Activated naive CD4-positive, alpha-beta T cell treated with anti-CD3 and anti-CD28 coated beads, Interleukin-2, amount 50 U/mL, for 24 hours (primary cell): ENCODE results near the gene SAMD1.
"Not testable (repeated sequence)": the region's sequence is repeated elsewhere in the genome, so short reads cannot be mapped to it uniquely, and the experiment has no call there.

Experiments
- H3K27ac Mint-ChIP-seq: one replicate; pipeline ENCODE4 v1.8.0; 2021; ENCODE audit warnings: mild to moderate bottlenecking, mixed read lengths
- H3K27me3 Mint-ChIP-seq: one replicate; pipeline ENCODE4 v1.8.0; 2021; ENCODE audit warnings: mixed read lengths
- H3K36me3 Mint-ChIP-seq: one replicate; pipeline ENCODE4 v1.8.0; 2021; ENCODE audit warnings: mixed read lengths
- H3K4me1 Mint-ChIP-seq: one replicate; pipeline ENCODE4 v1.8.0; 2021; ENCODE audit warnings: mixed read lengths
- H3K4me3 Mint-ChIP-seq: one replicate; pipeline ENCODE4 v1.8.0; 2021; ENCODE audit warnings: mild to moderate bottlenecking, mixed read lengths
- H3K9me3 Mint-ChIP-seq: one replicate; pipeline ENCODE4 v1.8.0; 2021; ENCODE audit warnings: mixed read lengths

The SAMD1 gene

GRCh38 chr19:14047866-14048265, 42.7 kb downstream of the SAMD1 start:
- not testable (repeated sequence) for H3K4me3 Mint-ChIP-seq, H3K4me1 Mint-ChIP-seq, H3K27ac Mint-ChIP-seq, H3K27me3 Mint-ChIP-seq, H3K9me3 Mint-ChIP-seq
- H3K36me3 Mint-ChIP-seq, result peaks cover 17% of the 10 kb centered on the region

- peak overlapping the region; percentile 51 for H3K27ac Mint-ChIP-seq
- not testable (repeated sequence) for H3K36me3 Mint-ChIP-seq, H3K9me3 Mint-ChIP-seq, H3K4me1 Mint-ChIP-seq, H3K27me3 Mint-ChIP-seq, H3K4me3 Mint-ChIP-seq
Observed at GRCh38 chr19:14042659-14043608, 47.6 kb downstream of the SAMD1 start.

DNA sequence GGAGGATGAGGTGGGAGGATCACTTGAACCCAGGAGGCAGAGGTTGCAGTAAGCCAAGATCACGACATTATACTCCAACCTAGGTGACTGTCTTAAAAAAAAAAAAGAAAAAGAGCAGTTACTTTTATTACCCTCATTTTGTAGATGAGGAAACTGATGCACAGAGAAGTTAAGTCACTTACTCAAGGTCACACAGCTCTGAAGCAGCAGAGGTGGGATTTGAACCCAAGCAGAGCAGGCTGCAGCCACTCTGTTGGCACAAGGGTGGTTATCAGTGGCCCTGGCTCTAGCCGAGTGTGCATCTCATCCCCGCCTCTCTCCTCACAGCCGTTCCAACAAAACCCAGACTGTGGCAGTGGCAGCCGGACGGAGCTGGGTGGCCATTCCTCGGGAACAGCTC, 51.4 kb downstream of the SAMD1 start:
- Mint-ChIP-seq H3K4me3 (no peak overlapping the region), H3K27me3 (no peaks in the 10 kb centered on the region), H3K36me3 (peaks cover 6% of the 10 kb centered on the region), H3K27ac (peak overlapping the region; percentile 51), H3K4me1 (peaks cover 12% of the 10 kb centered on the region), H3K9me3 (no peaks in the 10 kb centered on the region)
